Activated CD4-positive, CD25-positive, alpha-beta regulatory T cell (primary cell): ENCODE data around the gene DNAH9.
"Not testable (repeated sequence)": the region's sequence is repeated elsewhere in the genome, so short reads cannot be mapped to it uniquely, and the experiment has no call there.

Source experiments
- DNase-seq, 4 experiments: peaks; one replicate each; lab custom pipeline; 2025; lab: John Stamatoyannopoulos, UW

Gene DNAH9

GRCh38 chr17:11916091-11916490, 317.8 kb downstream of the DNAH9 start:
- DNase-seq = no peak

- DNase-seq = no peak
Observed at GRCh38 chr17:11917415-11917814, 319.1 kb downstream of the DNAH9 start.

GRCh38 chr17:11921296-11921695, 323.0 kb downstream of the DNAH9 start:
- no peak for DNase-seq

- DNase-seq = no peak
Observed at GRCh38 chr17:11922638-11923037, 324.4 kb downstream of the DNAH9 start.

GRCh38 chr17:11924076-11924475, 325.8 kb downstream of the DNAH9 start:
- DNase-seq = no peak

GRCh38 chr17:11925262-11926021, 327.2 kb downstream of the DNAH9 start:
- no peak for DNase-seq

GRCh38 chr17:11928436-11928835, 330.2 kb downstream of the DNAH9 start:
- DNase-seq = no peak

- DNase-seq = no peak
Observed at GRCh38 chr17:11932337-11932898, 334.1 kb downstream of the DNAH9 start.

GRCh38 chr17:11935734-11936406, 337.6 kb downstream of the DNAH9 start:
- DNase-seq = no peak

- DNase-seq = no peak
Observed at GRCh38 chr17:11940904-11941303, 342.6 kb downstream of the DNAH9 start.

- not testable (repeated sequence) for DNase-seq
Observed at GRCh38 chr17:11943086-11943485, 344.8 kb downstream of the DNAH9 start.

GRCh38 chr17:11943759-11944347, 345.6 kb downstream of the DNAH9 start:
- DNase-seq = no peak

- DNase-seq = no peak
Observed at GRCh38 chr17:11944587-11944986, 346.3 kb downstream of the DNAH9 start.

GRCh38 chr17:11948789-11949188, 350.5 kb downstream of the DNAH9 start:
- no peak for DNase-seq

GRCh38 chr17:11949571-11949970, 351.3 kb downstream of the DNAH9 start:
- DNase-seq = not testable (repeated sequence)

GRCh38 chr17:11950771-11951519, 352.7 kb downstream of the DNAH9 start:
- no peak for DNase-seq

- DNase-seq = no peak
Observed at GRCh38 chr17:11952610-11953009, 354.3 kb downstream of the DNAH9 start.

- no peak for DNase-seq
Observed at GRCh38 chr17:11953924-11954323, 355.7 kb downstream of the DNAH9 start.

- no peak for DNase-seq
Observed at GRCh38 chr17:11954936-11955335, 356.7 kb downstream of the DNAH9 start.

GRCh38 chr17:11969565-11969964, 371.3 kb downstream of the DNAH9 start:
- no peak for DNase-seq

- not testable (repeated sequence) for DNase-seq
Observed at GRCh38 chr17:11972741-11973140, 374.5 kb downstream of the DNAH9 start.

- no peak for DNase-seq
Observed at GRCh38 chr17:11979795-11980194, 381.5 kb downstream of the DNAH9 start.
